Smooth muscle cell (in vitro differentiated cells): ENCODE measurements around the gene ANKRD7. TPM values are rescaled to one million over a fixed set of nuclear protein-coding genes. Genes with fewer than 3 reads are reported as not detected.
A peak's percentile ranks its signal among the peaks of the same experiment; 100 is the strongest.

Experiments used
- DNase-seq: peaks from one replicate; lab custom pipeline; 2025; ENCODE audit not compliant: unreplicated experiment; lab: John Stamatoyannopoulos, UW
- H2AFZ ChIP-seq: fragments of 200-600 bp; sonication (generic); 2 replicates; pipeline ENCODE4 v1.6.0; 2016; ENCODE audit warnings: antibody characterized with exemption, low read depth, mild to moderate bottlenecking
- H3F3A ChIP-seq: fragments of 200-600 bp; sonication (generic); 2 replicates; pipeline ENCODE4 v1.6.0; 2017; ENCODE audit warnings: antibody characterized with exemption, low read depth
- H3K27ac ChIP-seq: fragments of 200-600 bp; sonication (generic); 2 replicates; pipeline ENCODE4 v1.5.1; 2016; ENCODE audit warnings: low read depth, mild to moderate bottlenecking
- H3K27me3 ChIP-seq: fragments of 200-600 bp; sonication (generic); 2 replicates; pipeline ENCODE4 v1.6.1; 2016; ENCODE audit warnings: low read depth, mild to moderate bottlenecking
- H3K36me3 ChIP-seq: fragments of 200-600 bp; sonication (generic); 2 replicates; pipeline ENCODE4 v1.5.1; 2016; ENCODE audit warnings: low read depth
- H3K4me1 ChIP-seq: fragments of 200-600 bp; sonication (generic); 2 replicates; pipeline ENCODE4 v1.5.1; 2016; ENCODE audit warnings: low read depth
- H3K4me2 ChIP-seq: fragments of 200-600 bp; sonication (generic); 2 replicates; pipeline ENCODE4 v1.6.0; 2016; ENCODE audit warnings: mild to moderate bottlenecking
- H3K4me3 ChIP-seq: fragments of 200-600 bp; sonication (generic); 2 replicates; pipeline ENCODE4 v1.5.1; 2016; ENCODE audit warnings: mild to moderate bottlenecking
- H3K79me2 ChIP-seq: fragments of 200-600 bp; sonication (generic); 2 replicates; pipeline ENCODE4 v1.6.0; 2016; ENCODE audit warnings: low read depth, mild to moderate bottlenecking
- H3K9ac ChIP-seq: fragments of 200-600 bp; sonication (generic); 2 replicates; pipeline ENCODE4 v1.6.0; 2016; ENCODE audit warnings: low read depth
- H3K9me3 ChIP-seq: fragments of 200-600 bp; sonication (generic); replicated peaks from 2 replicates; pipeline ENCODE4 v1.5.1; 2016; ENCODE audit warnings: low read depth
- H4K20me1 ChIP-seq: fragments of 200-600 bp; sonication (generic); 2 replicates; pipeline ENCODE4 v1.6.0; 2016; ENCODE audit warnings: low read depth
- WGBS: methylation state at CpG from one replicate; pipeline ENCODE4 v1.1.7; 2016; ENCODE audit warnings: low lambda C conversion rate; 5-methylcytosine and 5-hydroxymethylcytosine counted together
- polyA plus RNA-seq: library from polyadenylated mRNA; unstranded; fragments of >200 nt; fragmentation: Nextera tagmentation; extraction: Ambion mirVana; gene quantifications from 2 replicates; pipeline ENCODE4 v1.2.1, GENCODE V29; 2016
- total RNA-seq: library from RNA; depleted of rRNA; stranded (reverse); fragments of >200 nt; gene quantifications from 2 replicates; pipeline ENCODE4 v1.2.3, GENCODE V29; 2014
- TF ChIP-seq, protein P1 (sequence below): fragments of 200-600 bp; sonication (generic); IDR thresholded peaks from 2 replicates; pipeline ENCODE4 v1.5.1; 2017; ENCODE audit warnings: borderline replicate concordance, mild to moderate bottlenecking, antibody characterized with exemption; ENCODE audit not compliant: insufficient read depth, poor library complexity, severe bottlenecking

The ANKRD7 gene
- total and polyA plus RNA-seq, 2 experiments from 2014 or later, result 0.34 TPM; not detected in 1

DNA sequence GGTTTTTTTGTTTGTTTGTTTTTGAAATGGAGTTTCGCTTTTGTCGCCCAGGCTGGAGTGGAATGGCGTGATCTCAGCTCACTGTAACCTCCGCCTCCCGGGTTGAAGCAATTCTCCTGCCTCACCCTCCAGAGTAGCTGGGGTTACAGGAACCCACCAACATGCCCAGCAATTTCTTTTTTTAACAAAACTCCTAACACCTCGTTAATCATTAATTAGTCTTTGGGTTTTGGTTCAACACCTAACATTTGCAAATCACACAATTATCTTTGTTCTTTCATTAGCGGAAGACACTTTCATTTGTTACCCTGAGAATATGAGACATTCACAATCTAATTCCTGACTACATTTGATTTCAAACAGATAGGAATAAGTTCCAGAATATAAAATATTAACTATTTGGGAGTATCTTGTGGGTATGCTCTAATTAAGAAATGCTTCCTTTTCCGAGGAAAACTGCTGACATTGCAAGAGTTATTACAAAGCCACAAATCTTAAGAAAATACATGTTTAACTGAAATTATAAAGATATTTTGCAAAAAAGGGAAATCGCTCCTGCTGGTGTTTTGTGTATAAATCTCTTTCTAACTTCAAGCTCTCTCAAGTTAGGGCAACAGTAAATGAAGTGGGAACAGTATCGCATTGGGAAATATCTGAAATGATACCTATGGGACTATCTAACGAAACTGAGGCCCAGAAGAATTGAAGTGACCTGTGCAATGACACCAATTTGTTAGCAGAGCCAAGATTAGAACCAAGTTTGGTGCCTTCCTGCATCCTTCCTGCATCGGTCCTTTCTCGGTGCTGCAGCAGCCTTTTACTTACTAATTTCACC is 41.7 kb upstream of the ANKRD7 start:
- H3K36me3 ChIP-seq, result no peaks in the 10 kb centered on the region
- peak overlapping the region; percentile 98 for H3K4me2 ChIP-seq
- WGBS, result 82% methylated on average over 13 of the region's 13 CpGs
- H3K27me3 ChIP-seq, result no peaks in the 10 kb centered on the region
- peak overlapping the region; percentile 95 for H3K9ac ChIP-seq
- peaks cover 11% of the 10 kb centered on the region for H4K20me1 ChIP-seq
- H3K4me1 ChIP-seq, result peaks cover 20% of the 10 kb centered on the region
- peaks cover 36% of the 10 kb centered on the region for H3K79me2 ChIP-seq
- peak overlapping the region; percentile 92 for H3K27ac ChIP-seq
- DNase-seq, result no peak
- H3F3A ChIP-seq, result no peaks in the 10 kb centered on the region
- TF ChIP-seq, protein P1, sequence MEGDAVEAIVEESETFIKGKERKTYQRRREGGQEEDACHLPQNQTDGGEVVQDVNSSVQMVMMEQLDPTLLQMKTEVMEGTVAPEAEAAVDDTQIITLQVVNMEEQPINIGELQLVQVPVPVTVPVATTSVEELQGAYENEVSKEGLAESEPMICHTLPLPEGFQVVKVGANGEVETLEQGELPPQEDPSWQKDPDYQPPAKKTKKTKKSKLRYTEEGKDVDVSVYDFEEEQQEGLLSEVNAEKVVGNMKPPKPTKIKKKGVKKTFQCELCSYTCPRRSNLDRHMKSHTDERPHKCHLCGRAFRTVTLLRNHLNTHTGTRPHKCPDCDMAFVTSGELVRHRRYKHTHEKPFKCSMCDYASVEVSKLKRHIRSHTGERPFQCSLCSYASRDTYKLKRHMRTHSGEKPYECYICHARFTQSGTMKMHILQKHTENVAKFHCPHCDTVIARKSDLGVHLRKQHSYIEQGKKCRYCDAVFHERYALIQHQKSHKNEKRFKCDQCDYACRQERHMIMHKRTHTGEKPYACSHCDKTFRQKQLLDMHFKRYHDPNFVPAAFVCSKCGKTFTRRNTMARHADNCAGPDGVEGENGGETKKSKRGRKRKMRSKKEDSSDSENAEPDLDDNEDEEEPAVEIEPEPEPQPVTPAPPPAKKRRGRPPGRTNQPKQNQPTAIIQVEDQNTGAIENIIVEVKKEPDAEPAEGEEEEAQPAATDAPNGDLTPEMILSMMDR, result no peak
- no peaks in the 10 kb centered on the region for H3K9me3 ChIP-seq
- H3K4me3 ChIP-seq, result peak overlapping the region; percentile 93
- H2AFZ ChIP-seq, result peak overlapping the region; percentile 83

DNA sequence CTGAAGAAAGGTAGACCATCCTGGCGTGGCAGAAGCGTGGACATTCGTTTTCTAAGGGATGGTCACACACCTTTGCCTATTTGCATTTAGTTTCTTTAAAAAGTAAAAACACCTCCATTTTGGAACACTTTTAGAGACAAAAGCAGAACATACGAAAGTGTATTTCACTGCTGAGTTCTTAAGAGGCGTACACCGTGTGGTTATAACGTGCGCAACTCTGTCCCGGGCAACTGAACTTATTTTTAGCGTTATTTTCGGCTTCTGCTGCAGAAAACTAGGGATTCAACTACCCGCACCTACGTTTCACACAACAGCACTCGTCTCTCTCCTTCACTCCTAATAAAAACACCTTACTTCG is 41.1 kb upstream of the ANKRD7 start:
- WGBS, result 5% methylated on average over 15 of the region's 15 CpGs
- DNase-seq, result no peak

DNA sequence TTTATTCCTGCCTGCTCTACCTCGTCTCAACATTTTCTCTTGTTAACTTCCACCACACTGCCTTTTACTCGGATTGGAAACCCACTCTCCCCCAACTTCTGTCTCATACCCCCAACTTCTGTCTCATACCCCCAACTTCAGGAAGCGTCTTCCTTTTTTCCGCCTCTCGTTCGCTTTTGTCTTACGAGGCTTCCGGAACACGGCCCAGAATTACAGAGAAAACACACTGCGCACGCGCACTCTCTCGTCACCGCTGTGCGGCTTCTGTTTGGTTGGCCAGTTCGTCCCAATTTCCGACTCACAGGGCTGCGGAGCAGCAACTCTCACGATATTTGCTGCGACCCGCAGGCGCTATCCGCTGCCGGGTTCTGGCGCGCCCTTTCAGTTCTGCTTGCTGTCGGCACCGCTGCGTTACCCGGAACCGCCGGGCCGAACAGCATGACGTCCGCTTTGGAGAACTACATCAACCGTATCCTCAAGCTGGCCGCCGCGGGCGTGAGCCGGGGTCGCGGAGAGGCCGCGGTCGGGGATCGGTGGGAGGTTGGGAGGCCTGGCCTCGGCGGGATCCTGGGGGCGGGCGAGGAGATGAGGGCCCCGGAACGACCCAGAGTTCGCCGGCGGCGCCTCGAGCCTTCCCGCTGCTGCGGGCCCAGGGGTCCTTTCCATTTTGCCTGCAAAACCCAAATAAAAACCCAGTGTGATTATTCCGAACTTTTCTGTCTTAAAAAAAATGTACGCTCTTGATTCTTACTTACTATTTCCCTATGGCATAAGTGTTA is 40.5 kb upstream of the ANKRD7 start, which contains the start of gene LSM8:
Gene LSM8, plus strand, starts transcription at position 379 of the 779 bp plus-strand sequence. Its CDS starts 60 bp downstream, at position 439.
- Histone ChIP-seq H3K4me3 (peak within 1 kb of the TSS; percentile 93), H3F3A (no peaks in the 10 kb centered on the region), H3K36me3 (peaks cover 6% of the 10 kb centered on the region), H2AFZ (peak within 1 kb of the TSS; percentile 83), H3K79me2 (peaks cover 44% of the 10 kb centered on the region), H3K9ac (peak within 1 kb of the TSS; percentile 95), H3K27ac (peak within 1 kb of the TSS; percentile 92), H3K27me3 (no peaks in the 10 kb centered on the region), H3K9me3 (no peaks in the 10 kb centered on the region), H3K4me2 (peak within 1 kb of the TSS; percentile 98), H3K4me1 (peaks cover 20% of the 10 kb centered on the region), H4K20me1 (peaks cover 11% of the 10 kb centered on the region)
- DNase-seq, result peak; percentile 86
- WGBS, result under 1% methylated on average over 61 of the region's 62 CpGs
- TF ChIP-seq, protein P1, result no peak

More for the DNA sequence above, 41.1 kb upstream of the ANKRD7 start:
- H3K4me1 ChIP-seq, result peaks cover 20% of the 10 kb centered on the region
- H3K4me2 ChIP-seq, result peak overlapping the region; percentile 98
- TF ChIP-seq, protein P1, result no peak
- no peaks in the 10 kb centered on the region for H3K27me3 ChIP-seq
- H3F3A ChIP-seq, result no peaks in the 10 kb centered on the region
- peak overlapping the region; percentile 93 for H3K4me3 ChIP-seq
- H3K27ac ChIP-seq, result peak overlapping the region; percentile 92
- no peaks in the 10 kb centered on the region for H3K9me3 ChIP-seq
- peak overlapping the region; percentile 95 for H3K9ac ChIP-seq
- H2AFZ ChIP-seq, result peak overlapping the region; percentile 83
- H4K20me1 ChIP-seq, result peaks cover 11% of the 10 kb centered on the region
- H3K36me3 ChIP-seq, result peaks cover under 1% of the 10 kb centered on the region
- H3K79me2 ChIP-seq, result peaks cover 40% of the 10 kb centered on the region
